Renal cortical epithelial cell (primary cell): ENCODE data around the gene COL1A1. TPM values are rescaled to one million over a fixed set of nuclear protein-coding genes. Genes with fewer than 3 reads are reported as not detected.

Source experiments
- DNase-seq: peaks from one replicate; pipeline ENCODE4 v3.0.0-alpha.2; 2011; ENCODE audit warnings: low read depth
- total RNA-seq: library from RNA; depleted of rRNA; stranded (reverse); fragments of >200 nt; gene quantifications from 2 replicates; pipeline ENCODE4 v1.2.3, GENCODE V29; 2014

Gene COL1A1
- total RNA-seq, 1 donor from 2014 or later = 141 TPM

DNA sequence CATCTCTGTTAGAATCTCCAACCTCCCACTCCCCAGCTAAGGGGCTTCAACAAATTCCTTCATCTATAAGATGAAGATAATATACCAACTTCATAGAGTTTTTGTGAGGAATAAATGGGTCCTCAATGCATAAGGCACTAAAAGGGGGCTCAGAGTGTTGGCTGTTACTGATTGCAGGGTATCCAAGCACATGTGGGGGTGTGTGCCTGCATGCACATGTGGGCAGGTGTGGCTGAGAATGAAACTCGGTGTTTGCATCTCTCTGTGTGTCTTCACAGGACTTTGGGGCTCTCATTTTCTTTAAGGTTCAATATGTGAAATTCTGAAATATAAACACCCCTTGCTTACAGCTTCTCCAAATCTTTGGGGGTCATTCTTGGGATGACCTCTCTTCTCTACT lies 46.8 kb downstream of the COL1A1 start:
- no peak for DNase-seq

DNA sequence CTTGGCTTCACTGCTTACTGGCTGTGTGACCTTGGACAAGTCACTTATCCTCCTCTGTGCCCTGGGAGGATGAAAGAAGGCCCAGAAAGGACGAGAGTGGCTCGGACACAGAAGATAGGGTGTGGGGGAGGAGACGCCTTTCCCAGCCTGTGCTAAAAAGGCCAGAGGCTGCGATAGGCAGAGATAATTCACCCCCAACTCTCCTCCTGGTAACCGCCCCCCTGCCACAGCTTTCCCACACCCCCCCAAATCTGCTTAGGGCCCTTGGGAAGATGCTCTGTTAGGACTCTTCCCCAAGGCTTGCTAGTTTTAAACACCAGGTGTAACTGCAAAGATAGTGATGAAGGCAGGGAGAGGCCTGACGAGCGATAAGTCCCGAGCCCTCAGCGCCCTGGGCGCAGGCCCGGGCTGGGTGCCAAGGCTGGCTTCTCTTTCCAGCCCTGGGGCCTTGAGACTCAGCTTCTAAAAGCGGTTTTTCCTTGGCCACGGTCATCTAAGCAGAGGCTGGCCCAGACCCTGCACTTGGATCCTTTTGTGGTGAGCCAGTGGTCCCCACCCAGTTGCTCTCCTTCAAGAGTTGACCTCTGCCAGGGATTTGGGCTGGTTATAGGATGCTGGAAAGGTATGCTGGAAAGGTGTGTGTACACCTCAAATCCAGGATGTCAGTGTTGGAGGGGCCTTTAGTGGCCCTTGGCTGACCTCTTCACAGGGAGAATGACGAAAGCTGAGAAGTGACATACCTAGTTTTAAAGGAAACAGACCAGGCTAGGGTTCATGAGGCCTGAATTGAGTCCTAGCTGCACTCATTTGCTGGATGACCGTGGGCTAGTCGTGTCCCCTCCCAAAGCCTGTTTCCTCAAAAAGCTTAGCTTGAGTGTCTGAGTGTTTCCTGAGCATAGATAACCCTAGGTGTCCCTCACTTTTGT lies 47.5 kb downstream of the COL1A1 start:
- DNase-seq = no peak

DNA sequence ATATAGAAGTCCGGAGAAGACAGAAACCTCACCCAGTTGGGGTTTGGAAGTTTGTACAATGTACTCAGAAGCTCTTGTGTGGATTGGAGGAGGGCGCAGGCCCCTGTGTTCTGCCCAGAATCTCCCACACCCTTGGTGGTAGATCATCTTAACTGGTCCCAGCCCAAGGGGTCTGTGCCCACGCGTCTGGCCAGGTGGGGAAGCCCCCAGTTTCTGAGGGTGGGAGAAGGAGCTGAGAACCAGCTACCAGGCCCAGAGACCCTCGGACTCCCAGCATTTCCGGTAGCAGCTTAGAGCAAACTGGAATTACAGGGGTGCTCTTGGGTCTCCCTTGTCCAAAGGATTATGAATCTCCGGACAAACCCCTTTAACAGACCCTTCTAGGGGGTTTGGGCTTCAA lies 48.7 kb downstream of the COL1A1 start:
- no peak for DNase-seq

GRCh38 chr17:50151937-50152547 lies 49.4 kb downstream of the COL1A1 start:
- DNase-seq = peak; percentile 85

DNA sequence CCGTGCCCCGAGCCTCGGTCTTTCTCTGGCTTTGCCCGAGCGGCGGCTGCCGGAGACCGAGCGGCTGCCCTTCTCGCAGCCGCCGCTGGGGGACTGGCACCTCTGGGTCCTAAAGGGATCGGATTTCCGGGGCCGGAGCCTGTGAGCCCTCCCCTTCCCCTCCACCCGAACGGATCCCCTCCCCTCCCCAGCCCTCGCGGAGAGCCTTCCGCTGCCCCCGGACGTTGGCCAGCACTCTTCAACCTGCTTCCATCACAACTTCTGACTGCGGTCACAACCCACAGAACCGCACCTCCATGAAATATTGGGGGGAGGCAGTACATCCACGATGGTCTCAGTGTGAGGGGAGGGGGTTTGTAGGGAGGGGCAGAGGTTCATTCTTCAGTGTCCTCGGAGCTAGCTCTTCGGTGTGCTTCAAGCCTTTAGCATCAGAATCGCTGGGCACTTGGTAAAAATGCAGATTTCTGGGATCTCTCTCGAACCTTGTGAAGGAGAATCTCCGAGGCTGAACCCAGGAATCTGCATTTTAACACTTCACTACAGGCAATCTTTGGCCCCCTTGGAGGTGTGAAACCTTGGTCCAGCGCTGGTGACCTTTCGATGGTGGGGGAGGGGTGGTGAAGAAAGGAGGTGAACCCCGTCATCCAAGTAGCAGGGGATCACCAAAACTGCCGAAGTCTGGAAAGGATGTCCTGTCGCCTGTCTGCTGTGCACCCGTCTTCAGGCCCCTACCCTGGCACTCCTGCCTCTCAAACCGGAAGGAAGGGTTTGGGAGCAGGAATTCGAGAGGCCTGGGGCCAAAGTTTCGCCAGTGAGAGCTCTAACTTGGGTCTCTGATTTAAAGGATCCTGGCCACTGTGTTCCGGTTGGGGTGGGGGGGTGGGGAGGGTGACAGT lies 50.1 kb downstream of the COL1A1 start:
- peak; percentile 70 for DNase-seq

- DNase-seq = no peak
Observed at GRCh38 chr17:50150354-50151040, 50.9 kb downstream of the COL1A1 start, which contains the start of gene PPP1R9B. TSS of gene PPP1R9B (minus strand) at chr17:50150677. CDS start at chr17:50150513, 164 bp downstream.

DNA sequence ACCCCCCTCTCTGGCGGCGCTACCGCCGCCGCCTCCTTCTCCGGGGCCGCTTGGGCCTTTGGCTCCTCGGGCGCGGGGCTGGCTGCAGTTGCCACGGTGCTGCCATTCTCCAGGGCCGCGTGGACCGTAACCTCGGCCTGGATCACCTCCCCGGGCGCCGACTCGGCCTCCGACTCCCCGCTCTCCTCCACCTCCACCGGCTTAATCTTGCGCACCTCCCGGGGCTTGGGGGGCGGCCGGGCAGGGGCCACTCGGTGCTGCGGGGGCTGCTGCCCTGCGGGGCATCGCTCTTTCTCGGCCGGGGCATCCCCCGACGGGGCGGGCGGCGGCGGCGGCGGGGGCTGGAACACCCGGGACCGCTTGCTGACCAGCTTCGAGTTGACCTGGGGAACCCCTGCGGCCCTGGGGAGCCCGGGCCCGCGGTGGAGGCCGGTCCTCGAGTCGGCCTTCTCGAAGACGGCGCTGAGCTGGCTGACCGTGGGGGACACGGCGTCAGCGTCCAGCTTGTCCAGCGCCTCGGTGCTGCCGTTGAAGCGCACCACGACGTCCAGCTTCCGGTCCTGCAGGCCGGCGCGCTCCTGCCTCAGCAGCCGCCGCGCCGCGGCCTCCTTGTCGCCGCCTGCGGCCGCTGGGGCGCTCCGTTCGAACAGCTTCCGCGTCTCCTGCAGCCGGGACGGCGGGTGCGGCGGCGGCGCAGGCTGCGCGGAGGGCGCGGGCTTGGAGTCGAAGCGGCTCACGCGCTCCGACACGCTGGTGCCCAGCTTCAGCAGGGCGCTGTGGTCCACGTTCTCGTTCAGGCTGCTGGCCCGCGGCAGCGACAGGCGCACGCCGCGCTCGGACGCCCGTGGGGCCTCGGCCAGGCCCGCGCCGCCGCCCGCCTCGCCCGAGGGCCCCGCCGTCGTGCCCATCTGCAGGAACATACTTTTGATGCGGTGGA lies 51.7 kb downstream of the COL1A1 start:
- no peak for DNase-seq

GRCh38 chr17:50149091-50149416 lies 52.4 kb downstream of the COL1A1 start:
- DNase-seq = no peak

DNA sequence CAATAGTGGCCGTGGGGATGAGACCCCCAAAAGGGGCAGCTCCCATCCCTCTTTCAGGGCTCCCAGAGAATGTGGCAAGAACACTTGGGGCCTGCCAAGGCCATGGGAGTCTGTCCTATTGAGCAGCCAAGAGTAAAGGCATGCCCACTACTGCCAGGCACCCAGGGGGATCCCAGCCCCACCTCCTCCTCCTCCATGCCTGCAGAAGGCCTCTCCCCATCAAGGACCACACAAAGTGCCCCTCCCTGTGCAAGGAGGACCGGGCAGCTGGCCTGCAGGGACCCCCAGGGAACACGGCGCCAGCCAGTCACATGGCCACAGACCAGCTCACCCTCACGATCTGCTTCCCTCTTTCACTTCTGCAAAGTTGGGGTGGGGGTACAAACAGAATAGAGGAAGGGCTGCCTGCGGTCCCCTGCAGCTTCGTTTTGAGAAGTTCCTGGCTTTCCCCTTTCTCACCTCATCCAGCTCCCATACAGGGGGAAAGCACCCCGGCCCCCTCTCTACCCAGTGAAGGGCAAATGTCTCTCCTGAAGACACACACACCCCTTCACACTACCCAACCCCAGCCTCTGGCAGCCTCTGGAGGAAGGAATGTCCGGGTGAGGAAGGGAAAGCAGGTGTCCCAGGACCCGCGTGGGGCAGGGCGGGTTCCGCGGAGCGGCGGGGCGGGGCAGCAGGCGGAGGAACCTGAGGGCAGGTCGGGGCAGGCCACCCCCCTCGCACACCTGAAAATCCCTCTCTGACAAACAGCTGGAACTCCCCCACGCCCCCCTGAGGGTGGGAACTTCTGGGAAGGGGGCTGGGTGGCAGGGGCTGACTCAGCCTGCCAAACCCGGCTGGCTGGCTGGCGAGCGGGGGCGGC lies 53.0 kb downstream of the COL1A1 start:
- no peak for DNase-seq

GRCh38 chr17:50147841-50148225 lies 53.6 kb downstream of the COL1A1 start:
- no peak for DNase-seq

- DNase-seq = no peak
Observed at GRCh38 chr17:50146927-50147665, 54.3 kb downstream of the COL1A1 start.

- DNase-seq = no peak
Observed at GRCh38 chr17:50146230-50146926, 55.1 kb downstream of the COL1A1 start.

DNA sequence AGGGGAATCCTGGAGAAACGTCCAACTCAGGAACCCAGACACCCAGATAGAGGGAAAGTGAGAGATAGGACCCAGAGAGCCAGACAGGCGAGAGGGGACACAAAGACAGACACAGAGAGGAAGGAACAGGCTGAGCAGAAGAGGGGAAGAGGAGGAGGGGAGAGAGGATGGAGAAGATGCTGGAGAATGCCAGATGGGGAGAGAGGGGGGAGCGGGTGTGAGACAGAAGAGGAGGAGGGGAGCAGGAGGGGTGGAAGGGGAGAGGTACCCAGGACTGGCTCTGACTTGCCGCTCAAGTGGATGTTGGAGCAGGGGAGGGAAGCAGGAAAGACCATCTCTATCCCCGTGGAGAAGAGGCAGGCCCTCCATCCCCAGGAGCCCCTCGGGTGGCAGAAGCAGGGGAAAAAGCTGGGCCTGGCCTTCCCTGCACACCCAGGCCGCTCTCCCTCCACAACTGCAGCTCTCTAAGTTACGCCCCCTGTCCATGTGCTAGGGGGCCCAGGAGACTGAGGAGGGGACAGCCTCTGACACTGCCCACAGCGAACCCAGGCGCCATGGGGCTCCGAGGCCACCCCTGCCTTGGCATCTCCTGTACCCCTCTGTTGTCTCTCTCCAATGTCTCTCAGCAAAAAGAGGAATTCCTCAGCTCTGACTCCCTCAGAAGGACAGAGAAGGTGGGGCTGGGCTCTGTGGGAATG lies 55.8 kb downstream of the COL1A1 start:
- DNase-seq = no peak

DNA sequence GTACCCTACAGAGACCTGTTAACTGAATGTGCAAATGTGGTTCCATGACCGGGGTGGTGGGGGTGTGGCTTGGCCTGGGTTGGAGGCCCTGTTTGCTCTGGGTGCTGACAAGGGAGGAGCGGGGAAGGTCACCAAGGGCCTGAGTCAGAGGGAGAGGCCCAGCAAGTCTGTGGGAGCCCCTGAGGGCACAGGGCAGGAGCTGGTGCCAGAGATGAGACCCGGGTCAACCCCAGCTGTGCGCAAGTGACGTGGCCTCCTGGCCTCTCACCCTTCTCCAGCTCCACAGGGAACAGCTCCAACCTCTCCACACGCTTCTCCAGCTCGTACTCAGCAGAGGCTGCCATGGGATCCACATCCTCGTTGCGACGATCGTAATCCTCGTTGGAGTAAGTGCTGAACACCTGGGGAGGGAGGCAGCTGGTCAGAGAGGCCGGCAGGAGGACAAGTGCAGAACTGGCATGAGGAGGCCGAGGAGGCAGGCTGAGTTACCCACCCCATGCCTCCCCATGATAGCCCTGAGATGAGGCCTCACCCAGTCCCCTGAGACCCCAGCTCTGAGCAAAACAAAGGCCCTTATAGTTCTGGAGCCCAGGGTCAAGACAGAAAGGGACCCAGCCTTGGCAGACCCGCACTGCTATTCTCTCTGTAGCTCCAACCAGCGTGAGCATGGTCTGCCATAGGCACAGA lies 56.4 kb downstream of the COL1A1 start:
- no peak for DNase-seq

GRCh38 chr17:50144355-50144754 lies 57.1 kb downstream of the COL1A1 start:
- DNase-seq = no peak

GRCh38 chr17:50143461-50144176 lies 57.8 kb downstream of the COL1A1 start:
- no peak for DNase-seq
